Hematopoietic multipotent progenitor cell treated with erythropoietin and hydrocortisone succinate and interleukin-3 and kit ligand, for 8 days (in vitro differentiated cells): ENCODE results near the gene MXRA7.
A peak's percentile ranks its signal among the peaks of the same experiment; 100 is the strongest.
"Not testable (repeated sequence)": the region's sequence is repeated elsewhere in the genome, so short reads cannot be mapped to it uniquely, and the experiment has no call there.

Experiments used
- DNase-seq: peaks from one replicate; pipeline ENCODE4 v3.0.0-alpha.2; 2015

The MXRA7 gene

DNA sequence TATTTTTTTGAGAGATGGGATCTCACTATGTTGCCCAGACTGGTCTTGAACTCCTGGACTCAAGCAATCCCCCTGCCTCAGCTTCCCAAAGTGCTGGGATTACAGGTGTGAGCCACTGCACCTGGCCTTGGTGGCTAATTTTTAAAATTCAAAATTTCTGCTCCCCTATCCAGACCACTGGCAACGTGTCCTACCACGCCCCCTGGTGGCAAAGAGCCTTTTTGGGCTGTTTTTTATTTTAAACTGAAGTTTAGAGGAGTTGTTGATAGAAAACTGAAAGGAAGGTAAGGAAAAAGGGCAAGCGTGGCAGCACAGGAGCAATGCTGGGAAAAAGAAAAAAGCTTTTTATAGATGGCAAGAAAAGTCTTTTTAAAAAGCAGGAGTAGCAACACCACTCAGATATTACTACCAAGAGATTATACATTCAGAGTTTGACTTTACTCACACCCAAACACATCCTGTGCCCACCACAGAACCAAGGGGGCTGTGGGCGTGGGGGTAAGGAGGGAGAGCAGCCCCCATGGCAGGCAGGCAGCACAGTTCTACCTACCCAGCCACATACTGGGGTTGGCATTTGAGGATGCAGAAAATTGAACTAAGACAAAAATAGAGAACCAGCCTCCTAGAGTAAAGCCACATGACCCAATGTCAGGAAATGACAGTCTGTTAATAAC lies 4.2 kb upstream of the MXRA7 start:
- DNase-seq = peak; percentile 80

DNA sequence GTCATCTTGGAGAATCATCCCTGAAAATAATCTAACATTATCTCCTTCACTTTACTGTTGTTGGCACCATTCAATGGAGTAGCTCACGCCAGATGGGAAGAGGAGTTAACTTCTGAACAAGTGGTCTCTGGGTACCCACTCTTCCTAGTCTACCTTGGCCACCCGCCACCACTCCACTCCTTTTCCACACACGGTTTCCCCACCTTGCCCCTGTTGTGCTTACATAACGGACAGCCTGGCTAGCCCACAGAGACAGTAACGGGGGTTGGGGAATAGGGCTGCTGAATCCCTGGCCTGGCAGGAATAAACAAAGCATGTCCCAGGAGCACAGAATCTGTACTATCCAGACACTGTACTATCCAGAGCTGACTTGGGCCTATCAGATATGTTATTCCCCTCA lies 3.6 kb upstream of the MXRA7 start:
- DNase-seq = no peak

DNA sequence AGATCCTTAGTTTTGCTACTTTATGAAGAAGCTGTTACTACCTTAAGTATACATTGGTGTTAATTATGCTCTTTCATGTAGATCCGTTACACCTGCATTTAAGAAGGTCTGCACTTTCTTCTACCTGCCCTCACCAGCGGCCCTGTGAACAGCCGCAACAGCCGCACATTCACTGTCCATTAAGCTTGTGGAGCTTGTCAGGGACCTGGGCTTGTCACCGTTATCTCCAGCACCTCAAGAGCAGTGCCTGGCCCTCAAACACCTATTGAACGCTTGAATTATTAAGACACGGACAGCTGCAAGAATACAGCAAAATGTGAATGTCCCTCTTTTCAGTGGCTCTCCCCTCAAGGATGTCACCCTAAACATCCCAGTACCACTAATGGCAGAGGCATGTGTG lies 3.0 kb upstream of the MXRA7 start:
- no peak for DNase-seq

DNA sequence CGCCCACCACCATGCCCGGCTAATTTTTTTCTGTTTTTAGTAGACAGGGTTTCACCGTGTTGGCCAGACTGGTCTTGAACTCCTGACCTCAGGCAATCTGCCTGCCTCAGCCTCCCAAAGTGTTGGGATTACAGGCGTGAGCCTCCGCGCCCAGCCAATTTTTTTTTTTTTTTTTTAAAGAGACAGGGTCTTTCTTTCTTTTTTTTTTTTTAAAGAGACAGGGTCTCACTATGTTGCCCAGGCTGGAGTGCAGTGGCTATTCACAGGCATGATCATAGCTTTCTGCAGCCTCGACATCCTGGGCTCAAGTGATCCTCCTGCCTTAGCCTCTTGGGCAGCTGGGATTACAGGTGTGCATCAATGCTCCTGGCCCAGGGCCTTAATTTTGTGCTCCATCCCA lies 1.6 kb upstream of the MXRA7 start:
- DNase-seq = not testable (repeated sequence)

DNA sequence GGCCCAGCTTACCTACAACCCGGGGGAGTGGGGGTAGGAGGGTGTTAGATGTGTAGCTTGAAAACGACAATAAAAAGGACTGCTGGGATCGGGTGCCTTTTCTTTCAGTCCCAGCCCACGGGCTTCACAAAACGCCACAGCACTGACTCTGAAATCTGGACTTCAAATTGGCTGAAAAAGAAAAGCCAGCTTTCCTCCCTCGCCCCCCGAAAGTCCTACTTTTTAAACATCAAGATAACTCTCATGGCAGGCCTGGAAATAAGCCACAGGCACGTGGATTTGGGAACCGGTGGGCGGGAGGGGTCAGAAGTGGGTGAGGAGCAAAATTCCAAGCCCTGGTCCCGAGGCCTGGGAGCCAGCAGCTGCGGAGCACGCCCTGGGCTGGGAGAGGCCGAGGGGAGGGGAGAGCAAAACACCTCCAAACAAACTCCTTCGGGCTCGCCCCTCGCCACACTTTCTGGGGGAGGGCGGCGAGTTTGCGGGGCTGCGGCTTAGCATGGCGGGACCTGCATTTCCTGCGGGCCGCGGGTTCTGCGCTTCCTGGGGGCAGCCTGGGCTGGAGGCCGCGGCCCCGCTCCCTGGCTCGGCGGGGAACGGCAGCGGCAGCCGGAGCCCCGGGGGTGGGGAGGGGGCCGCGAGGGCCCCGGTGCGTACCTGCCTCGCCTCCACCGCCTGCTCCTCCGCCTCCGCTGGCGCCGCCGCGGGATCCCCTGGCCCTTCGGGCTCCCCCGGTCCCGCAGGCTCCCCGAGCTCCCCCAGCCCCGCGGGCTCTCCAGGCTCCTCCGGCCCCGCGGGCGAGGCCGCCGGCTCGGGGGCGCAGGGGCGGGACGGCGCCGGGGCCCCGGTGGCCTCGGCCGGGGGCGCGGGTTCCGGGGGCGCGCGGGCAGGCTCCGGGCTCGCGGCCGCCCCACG lies 558 bp downstream of the MXRA7 start:
- DNase-seq = not testable (repeated sequence)

DNA sequence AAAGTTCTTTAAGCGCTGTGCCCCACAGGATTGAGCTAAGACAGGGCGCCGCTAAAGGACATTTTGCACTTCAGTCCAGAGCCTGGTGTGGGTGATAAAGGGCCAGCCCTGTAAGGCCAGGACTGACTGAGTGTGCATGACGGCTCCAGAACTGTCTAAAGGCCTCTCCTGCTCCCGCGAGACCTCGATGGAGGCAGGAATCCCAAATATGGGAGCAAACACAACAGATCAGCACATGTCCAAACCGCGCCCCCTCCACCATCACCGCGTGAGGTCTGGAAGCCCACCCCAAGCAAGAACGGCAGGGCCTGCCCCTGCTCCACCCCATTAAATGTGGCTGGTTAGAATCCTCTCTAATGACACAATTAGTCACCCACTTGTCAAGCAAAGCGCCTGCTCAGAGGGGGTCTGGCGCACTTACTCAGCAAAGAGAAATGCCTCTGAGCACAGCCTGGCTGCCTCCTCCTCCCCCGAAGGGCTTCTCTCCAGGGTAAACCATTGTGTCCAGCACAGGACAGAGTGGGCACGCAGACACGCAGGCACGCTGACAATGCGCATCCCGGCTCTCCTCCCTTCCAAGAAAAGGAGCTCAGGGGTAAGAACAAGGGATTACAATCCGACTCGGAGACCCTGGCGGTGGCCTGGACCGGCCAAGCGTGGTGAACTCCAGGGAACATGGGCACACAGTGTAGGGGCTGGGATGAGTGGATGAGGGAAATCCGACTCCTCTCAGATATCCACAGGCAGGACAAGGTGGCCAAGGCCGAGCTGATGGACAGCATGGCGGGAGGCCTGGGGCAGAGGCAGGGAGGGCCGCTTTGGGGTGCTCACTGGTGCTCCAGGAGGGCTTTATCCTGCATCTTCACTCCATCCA lies 1.5 kb downstream of the MXRA7 start:
- DNase-seq = no peak

DNA sequence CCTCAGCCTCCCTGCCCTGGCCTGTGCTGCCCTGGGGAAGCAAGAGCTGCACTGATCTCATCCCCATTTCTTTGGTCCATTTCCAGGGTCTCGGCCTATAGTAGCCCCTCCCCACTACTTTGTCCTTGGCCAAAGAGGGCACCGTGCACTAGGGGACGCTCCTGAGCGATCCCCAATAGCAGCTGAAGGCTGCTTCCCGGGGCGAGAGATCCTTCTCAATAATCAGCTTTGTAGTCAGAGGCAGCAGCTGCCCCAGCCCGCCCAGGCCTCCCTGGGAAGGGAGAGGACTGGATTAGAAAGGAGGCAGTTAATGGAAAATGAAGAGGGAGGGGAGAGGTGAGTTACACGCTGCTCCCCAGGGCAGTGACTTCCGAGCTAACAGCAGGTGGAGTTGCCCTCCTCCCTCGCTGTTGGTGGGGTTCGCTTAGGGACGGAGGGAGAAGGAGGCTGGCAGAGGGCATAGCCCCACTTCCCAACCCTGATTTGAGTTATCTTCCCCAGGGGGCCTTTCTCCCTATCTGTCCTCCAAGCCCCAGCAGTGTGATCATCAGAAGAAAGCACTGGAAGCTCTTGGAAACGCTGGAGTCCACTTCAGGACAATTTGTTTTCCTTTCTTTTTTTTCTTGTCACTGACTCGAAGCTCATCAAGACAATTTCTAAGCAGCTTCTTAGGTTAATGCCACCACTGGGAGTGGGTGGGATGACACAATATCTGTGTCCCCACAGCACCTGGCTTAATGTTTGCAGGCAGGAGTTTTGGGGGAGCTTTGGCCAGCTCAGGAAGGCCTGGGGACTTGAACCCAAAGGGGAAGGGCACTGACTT lies 2.6 kb downstream of the MXRA7 start:
- no peak for DNase-seq

DNA sequence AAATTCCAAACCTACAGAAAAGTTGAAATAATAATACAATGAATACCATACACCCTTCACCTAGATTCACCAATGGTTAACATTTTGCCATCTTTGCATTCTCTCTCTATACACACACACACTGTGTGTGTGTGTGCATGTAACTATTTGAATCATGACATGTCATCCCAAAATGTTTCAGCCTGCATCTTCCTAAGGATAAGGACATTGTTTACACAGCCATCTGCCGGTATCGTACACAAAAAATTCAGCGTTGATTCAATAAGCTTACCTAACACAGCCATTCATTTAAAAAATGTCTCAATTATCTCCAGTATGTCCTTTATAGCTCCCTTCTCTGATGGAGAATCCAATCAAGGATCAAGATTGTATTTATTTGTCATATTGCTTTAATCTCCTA lies 3.9 kb downstream of the MXRA7 start:
- DNase-seq = no peak

DNA sequence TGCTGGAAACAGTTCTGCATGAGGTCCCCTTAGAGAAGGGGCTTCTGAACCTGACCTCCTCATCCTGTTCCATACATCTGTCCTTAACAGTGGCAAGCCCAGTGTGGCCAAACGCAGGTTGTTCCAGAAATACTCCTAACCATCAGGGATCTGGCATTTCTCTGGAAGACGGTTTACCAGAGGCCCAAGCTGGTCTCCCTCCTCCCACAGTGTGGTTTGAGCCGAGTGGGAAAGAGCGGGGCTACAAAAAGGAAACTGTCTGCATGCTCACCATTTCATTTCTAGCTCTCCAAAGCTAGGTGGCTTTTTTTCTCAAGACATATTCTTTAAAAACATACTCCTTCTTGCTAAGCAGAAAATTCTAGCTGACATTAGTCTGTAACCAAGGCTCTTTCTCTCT lies 6.0 kb downstream of the MXRA7 start:
- DNase-seq = no peak

DNA sequence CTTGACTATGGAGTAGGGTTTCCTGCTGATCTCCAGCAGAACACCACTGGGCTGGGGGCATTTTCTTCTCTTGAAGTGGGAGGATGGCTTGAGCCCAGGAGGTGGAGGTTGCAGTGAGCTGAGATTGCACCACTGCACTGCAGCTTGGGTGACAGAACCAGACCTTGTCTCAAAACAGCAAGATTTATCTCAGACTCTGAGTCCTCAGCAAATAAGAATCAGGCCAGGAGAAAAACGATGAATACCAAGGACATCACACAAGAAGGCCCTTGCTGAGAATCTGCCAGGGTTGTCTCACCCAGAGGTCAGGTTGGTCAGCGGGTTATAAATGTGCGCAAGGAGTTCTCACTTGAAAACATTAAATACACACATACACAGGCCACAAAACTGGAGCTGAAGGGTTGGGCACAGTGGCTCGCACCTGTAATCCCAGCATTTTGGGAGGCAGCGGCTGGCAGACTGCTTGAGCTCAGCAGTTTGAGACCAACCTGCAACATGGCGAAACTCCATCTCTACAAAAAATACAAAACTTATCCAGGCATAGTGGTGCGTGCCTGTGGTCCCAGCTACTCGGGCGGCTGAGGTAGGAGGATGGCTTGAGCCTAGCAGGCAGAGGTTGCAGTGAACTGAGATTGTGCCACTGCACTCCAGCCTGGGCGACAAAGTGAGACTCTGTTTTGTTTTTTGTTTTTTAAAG lies 7.7 kb downstream of the MXRA7 start:
- no peak for DNase-seq

DNA sequence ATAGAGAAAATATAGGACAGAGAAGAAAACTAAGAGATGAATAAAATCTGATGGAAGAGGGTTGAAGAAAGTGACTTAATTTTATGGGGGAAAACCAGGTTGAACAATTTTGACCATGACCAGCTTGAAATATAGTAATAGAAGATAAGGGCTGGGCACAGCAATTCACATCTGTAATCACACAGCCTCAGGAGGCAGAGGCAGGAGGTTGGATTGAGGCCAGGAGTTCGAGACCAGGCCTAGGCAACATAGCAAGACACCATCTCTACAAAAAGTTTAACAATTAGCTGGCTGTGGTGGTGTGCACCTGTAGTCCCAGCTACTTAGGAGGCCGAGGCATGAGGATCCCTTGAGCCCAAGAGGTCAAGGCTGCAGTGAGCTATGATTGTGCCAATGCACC lies 8.7 kb downstream of the MXRA7 start:
- DNase-seq = peak; percentile 58

DNA sequence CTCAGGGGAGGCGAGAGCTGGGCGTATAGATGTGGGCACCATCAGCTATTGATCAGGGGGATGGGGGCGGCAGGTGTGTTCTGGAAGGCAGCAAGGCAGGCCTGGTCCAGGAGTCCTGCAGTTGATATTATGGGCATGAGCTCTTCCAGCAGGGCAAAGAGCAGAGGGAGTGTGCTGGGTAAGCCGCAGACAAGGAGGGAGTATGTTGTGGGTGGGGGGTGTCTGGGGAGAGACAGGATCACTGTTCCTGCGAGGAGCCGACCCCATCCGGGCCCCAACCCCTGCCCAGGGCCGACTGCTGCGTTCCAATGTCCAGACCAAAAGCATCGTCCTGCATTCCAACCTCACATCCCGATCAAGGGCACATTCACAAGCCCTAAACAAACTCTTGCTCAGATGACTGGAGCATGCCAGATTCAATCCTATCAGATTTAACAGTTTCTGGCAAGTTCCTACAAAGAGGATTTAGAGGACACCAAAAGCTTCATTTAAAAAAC lies 9.2 kb downstream of the MXRA7 start:
- DNase-seq = no peak

DNA sequence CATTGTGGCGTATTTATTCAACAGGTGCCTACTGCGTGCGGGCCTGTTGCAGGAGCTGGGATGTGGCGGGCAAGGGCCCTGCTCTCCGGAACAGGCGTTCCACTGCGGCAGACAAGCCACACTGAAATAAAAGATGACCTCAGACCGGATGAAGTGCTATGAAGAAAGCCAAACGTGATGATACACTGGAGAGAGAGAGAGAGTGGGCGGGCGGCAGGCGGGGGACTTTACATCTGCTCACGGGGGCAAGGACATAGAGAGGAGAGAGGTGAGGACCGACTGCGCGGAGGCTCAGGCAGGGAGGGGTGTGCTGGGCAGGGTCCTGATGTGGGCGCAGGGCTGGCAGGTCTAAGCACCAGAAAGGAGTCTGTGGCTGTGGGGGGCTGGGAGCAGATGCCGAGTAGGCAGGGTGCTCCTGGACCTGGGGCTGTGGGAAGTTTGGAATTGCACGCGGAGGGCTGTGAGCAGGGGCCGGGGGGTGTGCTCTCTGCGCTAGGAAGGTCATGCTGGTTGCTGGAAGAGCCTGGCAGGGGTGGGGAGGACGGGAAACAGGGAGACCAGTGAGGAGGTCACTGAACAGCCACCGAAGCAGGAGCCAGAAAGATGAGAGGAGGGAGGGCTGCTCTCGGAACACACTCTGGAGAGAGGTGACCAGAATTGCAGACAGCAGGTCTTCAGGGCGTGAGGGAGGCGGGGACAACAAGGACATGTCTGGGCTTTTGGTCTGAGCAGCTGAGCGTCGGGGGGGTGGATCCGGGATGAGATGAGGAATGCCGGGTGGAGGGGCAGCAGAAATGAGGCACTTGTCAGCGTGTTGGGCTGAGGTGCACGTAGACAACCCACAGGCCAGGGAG lies 9.9 kb downstream of the MXRA7 start:
- no peak for DNase-seq

DNA sequence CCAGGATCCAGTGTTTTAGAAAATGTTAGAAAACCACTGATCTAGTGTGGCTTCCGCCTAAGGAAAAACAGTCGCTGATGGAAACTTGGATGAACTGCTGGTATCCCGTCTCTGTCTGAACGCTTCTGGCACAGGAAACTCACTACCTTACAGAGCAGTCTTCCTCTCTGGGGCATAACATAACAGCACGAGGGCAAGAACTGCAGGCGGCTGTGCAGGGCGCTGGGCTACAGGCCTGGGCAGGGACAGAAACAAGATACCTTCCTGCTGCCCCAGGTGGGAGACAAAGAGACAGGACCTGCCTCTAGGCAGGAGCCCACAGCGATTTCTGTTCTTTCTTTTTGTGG lies 10.5 kb downstream of the MXRA7 start:
- DNase-seq = no peak

DNA sequence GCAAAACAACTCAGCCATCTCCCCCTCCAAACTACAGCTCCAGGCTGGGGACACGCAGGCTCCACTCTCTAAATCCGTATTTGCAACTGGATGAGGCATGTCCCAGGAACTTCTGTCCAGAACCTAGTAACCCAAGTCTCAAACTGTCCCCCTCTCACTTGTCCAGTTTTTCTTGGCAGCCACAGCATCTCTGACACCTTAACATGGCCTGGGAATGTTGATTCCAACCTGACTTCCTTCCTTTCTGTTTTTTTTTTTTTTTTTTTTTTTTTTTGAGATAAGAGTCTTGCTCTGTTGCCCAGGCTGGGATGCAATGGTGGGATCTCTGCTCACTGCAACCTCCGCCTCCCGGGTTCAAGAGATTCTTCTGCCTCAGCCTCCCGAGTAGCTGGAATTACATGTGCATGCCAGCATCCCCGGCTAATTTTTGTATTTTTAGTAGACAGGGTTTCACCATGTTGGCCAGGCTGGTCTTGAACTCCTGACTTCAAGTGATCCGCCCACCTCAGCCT lies 12.2 kb downstream of the MXRA7 start:
- not testable (repeated sequence) for DNase-seq

DNA sequence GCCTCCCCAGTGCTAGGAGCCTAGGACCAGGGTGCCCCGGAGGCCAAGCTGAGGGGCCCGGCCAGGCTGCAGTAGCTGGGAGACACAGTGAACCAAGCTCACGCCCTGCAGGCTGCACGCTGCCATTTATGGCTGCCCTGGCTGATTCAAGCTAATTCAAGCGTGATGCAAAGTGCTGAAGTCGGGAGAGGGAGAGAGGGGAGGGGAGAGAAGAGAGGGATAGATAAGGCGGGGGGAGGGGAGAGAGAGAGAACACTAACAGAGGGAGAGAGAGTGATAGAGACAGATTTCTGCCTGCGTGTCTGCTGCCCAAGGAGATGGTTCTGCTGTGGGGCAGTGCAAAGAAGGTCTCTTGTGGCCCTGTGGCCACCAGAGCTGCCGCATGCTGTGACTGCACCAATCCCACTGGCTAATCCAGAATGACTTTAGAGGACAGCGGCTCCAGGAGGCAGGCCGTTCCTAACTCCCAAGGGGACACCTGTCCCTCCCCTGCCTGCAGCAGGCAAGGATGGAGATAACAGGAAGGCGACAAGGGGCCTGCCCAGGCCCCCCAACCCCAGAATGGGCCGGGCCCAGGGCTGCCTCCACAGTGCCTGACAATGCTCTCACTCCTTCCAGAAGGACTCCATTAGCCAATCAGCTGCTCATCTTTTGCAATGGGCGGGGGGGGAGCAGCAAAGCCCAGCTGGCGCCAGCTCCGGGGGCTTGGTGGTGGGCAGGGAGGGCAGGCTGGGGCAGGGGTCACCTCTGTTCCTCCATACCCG lies 12.9 kb downstream of the MXRA7 start:
- DNase-seq = peak; percentile 15

DNA sequence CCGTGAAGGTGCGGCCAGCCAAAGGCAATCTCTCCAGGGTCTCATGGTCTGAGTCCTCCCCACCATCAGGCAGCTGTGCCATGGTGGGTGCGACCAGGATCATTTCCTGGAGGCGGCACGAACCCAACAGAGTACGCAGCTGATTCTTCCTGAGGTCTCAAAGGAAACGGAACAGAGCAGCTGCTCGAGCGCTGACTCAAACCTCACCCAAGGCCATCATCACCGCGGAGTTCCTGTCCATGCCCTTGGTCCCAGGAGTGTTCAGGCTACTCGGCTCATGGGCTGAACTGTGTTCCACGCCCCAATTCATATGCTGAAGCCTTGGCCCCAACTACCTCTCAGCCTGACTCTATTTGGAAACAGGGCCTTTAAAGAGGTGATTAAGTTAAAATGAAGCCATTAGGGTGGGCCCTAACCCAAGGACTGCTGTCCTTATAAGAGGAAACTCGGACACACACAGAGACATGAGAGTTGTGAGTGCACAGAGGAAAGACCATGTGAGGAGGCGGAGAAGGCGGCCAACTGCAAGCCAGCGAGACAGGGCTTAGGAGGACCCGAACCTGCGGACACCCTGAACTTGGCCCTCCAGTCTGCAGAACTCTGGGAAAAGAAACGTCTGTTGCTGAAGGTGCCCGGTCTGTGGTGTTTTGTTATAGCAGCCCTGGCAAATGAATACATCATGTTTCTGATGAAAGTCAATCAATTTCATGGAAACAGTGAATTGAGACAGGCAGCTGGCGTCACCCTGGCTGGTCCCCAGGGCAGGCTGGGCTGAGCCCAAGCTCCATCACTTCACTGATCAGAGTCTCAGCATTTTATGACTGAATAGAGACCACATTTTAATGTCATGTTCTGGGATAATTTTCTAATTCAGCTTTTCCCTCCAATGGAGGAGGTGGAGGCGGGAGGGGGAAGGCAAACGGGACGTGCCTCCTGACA lies 13.7 kb downstream of the MXRA7 start:
- no peak for DNase-seq

DNA sequence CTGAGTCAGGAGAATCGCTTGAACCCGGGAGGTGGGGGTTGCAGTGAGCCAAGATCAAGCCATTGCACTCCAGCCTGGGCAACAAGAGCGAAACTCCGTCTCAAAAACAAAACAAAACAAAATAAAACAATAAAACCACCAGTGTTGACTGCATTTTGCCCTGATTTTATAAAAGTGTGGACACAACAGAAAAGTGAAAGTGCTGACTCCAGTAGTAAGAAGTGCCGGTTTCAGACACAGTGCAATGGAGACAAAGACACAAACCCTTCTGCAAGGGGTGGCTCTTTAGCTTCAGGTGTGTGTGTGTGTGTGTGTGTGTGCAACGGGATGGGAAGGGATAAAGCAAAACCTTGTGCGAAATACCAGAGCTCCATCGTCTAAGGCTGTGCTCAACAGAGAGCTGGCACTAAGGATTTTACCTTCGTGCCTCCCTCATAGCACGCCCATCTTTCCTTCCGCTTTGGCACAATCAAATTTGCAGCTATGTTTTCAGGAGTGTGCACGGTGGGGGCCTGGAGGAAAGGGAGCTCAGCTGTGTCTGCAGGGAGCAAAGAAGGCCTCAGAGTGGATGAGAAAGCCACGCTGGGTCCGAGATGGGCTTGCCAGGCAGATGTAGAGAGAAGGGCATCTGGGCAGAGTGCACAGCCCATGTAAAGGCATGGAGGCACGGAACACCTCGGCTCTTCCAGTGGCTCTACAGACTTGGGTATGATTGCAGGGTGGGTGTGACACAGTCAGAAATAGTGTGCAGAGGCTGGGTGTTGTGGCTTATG lies 15.5 kb downstream of the MXRA7 start:
- DNase-seq = no peak
